Naive thymus-derived CD8-positive, alpha-beta T cell (primary cell): Measurements from ENCODE around the gene KLHDC1. TPM values are rescaled to one million over a fixed set of nuclear protein-coding genes. Genes with fewer than 3 reads are reported as not detected.
A peak's percentile ranks its signal among the peaks of the same experiment; 100 is the strongest.
"Not testable (repeated sequence)": the region's sequence is repeated elsewhere in the genome, so short reads cannot be mapped to it uniquely, and the experiment has no call there.

Source experiments
- ATAC-seq, 2 donors: fragments of 150-1000 bp; cut with Tn5 transposase in 1 of 2; sonication (Bioruptor Pico), chemical (Tn5 transposase) in 1 of 2; 1 replicate in 1 of 2; 2 replicates in 1 of 2; pipeline ENCODE4 v1.10.0; 2021; ENCODE audit warnings: mild to moderate bottlenecking in 2 of 2, moderate library complexity in 2 of 2
- POLR2A ChIA-PET: fragments of 350-600 bp; sonication (Branson Sonifier 250); formaldehyde crosslinking; loops from one replicate; lab custom pipeline; 2021; ENCODE audit warnings: antibody characterized with exemption; lab: Charles Lee
- DNase-seq, 10 donors: peaks; one replicate each; pipeline versions ENCODE4 v3.0.0 to v3.0.0-alpha.2; 2020 to 2022
- H3K27ac Mint-ChIP-seq, 10 donors: one replicate each; pipeline ENCODE4 v1.8.0; 2020 to 2022; ENCODE audit warnings: mild to moderate bottlenecking in 10 of 10, mixed read lengths in 10 of 10, moderate library complexity in 4 of 10, inconsistent platforms in 1 of 10
- H3K27me3 Mint-ChIP-seq, 5 donors: one replicate each; pipeline ENCODE4 v1.8.0; 2021 to 2022; ENCODE audit warnings: mixed read lengths in 5 of 5
- H3K36me3 Mint-ChIP-seq, 3 donors: one replicate each; pipeline ENCODE4 v1.8.0; 2020 to 2022; ENCODE audit warnings: mixed read lengths in 3 of 3, mild to moderate bottlenecking in 2 of 3, inconsistent platforms in 1 of 3
- H3K4me1 Mint-ChIP-seq, 4 donors: one replicate each; pipeline ENCODE4 v1.8.0; 2021 to 2022; ENCODE audit warnings: mixed read lengths in 4 of 4
- H3K4me3 Mint-ChIP-seq, 10 donors: one replicate each; pipeline ENCODE4 v1.8.0; 2020 to 2022; ENCODE audit warnings: mild to moderate bottlenecking in 10 of 10, mixed read lengths in 10 of 10, moderate library complexity in 6 of 10, inconsistent platforms in 1 of 10
- H3K9me3 Mint-ChIP-seq, 9 donors: one replicate each; pipeline ENCODE4 v1.8.0; 2020 to 2022; ENCODE audit warnings: mixed read lengths in 9 of 9, mild to moderate bottlenecking in 3 of 9, inconsistent platforms in 1 of 9, moderate library complexity in 1 of 9
- polyA plus RNA-seq, 3 donors: library from polyadenylated mRNA; unstranded; fragments of 300-500 nt; fragmentation: Illumina TruSeq; gene quantifications; one replicate each; pipeline ENCODE4 v1.2.3, GENCODE V29; 2021
- total RNA-seq, 8 experiments: library from RNA in 2 of 8; stranded (reverse) in 2 of 8; gene quantifications; one replicate each; pipeline ENCODE4 v1.2.3 and lab custom pipeline; 2021 to 2026

The KLHDC1 gene
- total and polyA plus RNA-seq, 5 experiments from 2014 or later: 2.6 to 19.3 (median 9.0) TPM

- POLR2A ChIA-PET: interaction anchor here (0.6 kb wide), 1 partner anchor 40 kb away, joined by 6 read pairs; no protein-coding TSS in a partner anchor
- DNase-seq (no peak), ATAC-seq (no peak)
- no peak overlapping the region for H3K4me3 Mint-ChIP-seq
- H3K9me3 Mint-ChIP-seq: no peaks in the 10 kb centered on the region
- H3K4me1 Mint-ChIP-seq: no peaks in the 10 kb centered on the region
- no peak overlapping the region for H3K27ac Mint-ChIP-seq
- H3K36me3 Mint-ChIP-seq: peaks cover 0 to 59% (median 25%) of the 10 kb centered on the region in 3 donors
- no peaks in the 10 kb centered on the region for H3K27me3 Mint-ChIP-seq
These were observed 40.9 kb downstream of the KLHDC1 start for GRCh38 chr14:49733836-49734235.

GRCh38 chr14:49735669-49736068 lies 42.7 kb downstream of the KLHDC1 start:
- H3K27me3 Mint-ChIP-seq, DNase-seq, H3K4me3 Mint-ChIP-seq, H3K27ac Mint-ChIP-seq, POLR2A ChIA-PET, H3K4me1 Mint-ChIP-seq, H3K9me3 Mint-ChIP-seq, ATAC-seq: not testable (repeated sequence)
- H3K36me3 Mint-ChIP-seq: peaks cover 0 to 56% (median 15%) of the 10 kb centered on the region in 3 donors

GRCh38 chr14:49745191-49745590 lies 52.3 kb downstream of the KLHDC1 start:
- Mint-ChIP-seq H3K4me3 (no peak overlapping the region), H3K27me3 (no peaks in the 10 kb centered on the region), H3K36me3 (peaks cover 0 to 67% (median 10%) of the 10 kb centered on the region in 3 donors), H3K4me1 (peaks cover 0 to 1% (median 0%) of the 10 kb centered on the region in 4 donors), H3K27ac (no peak overlapping the region), H3K9me3 (no peaks in the 10 kb centered on the region)
- no peak for ATAC-seq
- no peak for DNase-seq
- POLR2A ChIA-PET: no interaction called here

- H3K27me3 Mint-ChIP-seq, ATAC-seq, H3K4me3 Mint-ChIP-seq, H3K4me1 Mint-ChIP-seq, DNase-seq, H3K9me3 Mint-ChIP-seq, H3K27ac Mint-ChIP-seq: not testable (repeated sequence)
- POLR2A ChIA-PET: interaction anchor here (0.6 kb wide), 1 partner anchor 61 kb away, joined by 7 read pairs; no protein-coding TSS in a partner anchor
- peaks cover 0 to 65% (median 10%) of the 10 kb centered on the region in 3 donors for H3K36me3 Mint-ChIP-seq
These were observed 53.6 kb downstream of the KLHDC1 start for GRCh38 chr14:49746476-49746875.

DNA sequence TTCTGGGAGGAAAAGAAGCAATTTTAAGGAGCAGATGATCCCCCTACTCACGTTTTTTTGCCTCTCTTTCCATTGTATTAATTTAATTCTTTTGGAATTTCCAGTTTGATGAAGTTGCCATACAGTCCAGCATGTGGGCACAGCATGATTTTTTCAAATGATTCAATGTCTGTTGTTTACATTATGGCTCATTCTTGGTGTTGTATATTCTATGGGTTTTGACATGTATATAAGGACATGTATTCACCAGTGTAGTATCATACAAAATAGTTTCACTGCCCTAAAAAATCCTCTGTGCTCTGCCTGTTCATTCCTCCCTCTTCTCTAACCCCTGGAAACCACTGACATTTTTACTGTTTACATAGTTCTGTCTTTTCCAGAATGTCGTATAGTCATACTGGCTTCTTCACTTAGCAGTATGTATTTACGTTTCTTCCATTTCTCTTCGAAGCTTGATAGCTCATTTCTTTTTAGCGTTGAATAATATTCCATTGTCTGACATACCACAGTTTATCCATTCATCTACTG lies 61.7 kb downstream of the KLHDC1 start:
- H3K27ac Mint-ChIP-seq: peak overlapping the region in 1 of 10 donors; percentile 24
- H3K9me3 Mint-ChIP-seq: peaks cover 0 to 10% (median 3%) of the 10 kb centered on the region in 9 donors
- H3K27me3 Mint-ChIP-seq: no peaks in the 10 kb centered on the region
- H3K4me1 Mint-ChIP-seq: peaks cover 0 to 1% (median 0%) of the 10 kb centered on the region in 4 donors
- H3K4me3 Mint-ChIP-seq: no peak overlapping the region
- POLR2A ChIA-PET: interaction anchor here (0.6 kb wide), 1 partner anchor 21 kb away, joined by 11 read pairs; no protein-coding TSS in a partner anchor
- DNase-seq (no peak), ATAC-seq (no peak)
- H3K36me3 Mint-ChIP-seq: peaks cover 6 to 12% (median 9%) of the 10 kb centered on the region in 3 donors

GRCh38 chr14:49755378-49755777 lies 62.5 kb downstream of the KLHDC1 start:
- Mint-ChIP-seq H3K27ac (no peak overlapping the region), H3K4me1 (peaks cover 0 to 1% (median 0%) of the 10 kb centered on the region in 4 donors), H3K27me3 (peaks cover 0 to 1% (median 0%) of the 10 kb centered on the region in 5 donors), H3K4me3 (no peak overlapping the region), H3K9me3 (peaks cover 0 to 10% (median 3%) of the 10 kb centered on the region in 9 donors), H3K36me3 (peaks cover 6 to 12% (median 9%) of the 10 kb centered on the region in 3 donors)
- POLR2A ChIA-PET: no interaction called here
- DNase-seq: no peak
- ATAC-seq: no peak

- POLR2A ChIA-PET: interaction anchor here (0.5 kb wide), 1 partner anchor 39 kb away, joined by 5 read pairs; no protein-coding TSS in a partner anchor
- DNase-seq: no peak
- Mint-ChIP-seq H3K9me3 (no peaks in the 10 kb centered on the region), H3K4me3 (no peak overlapping the region), H3K27ac (peak overlapping the region in 1 of 10 donors; percentile 23), H3K36me3 (peaks cover 0 to 9% (median 0%) of the 10 kb centered on the region in 3 donors), H3K27me3 (peaks cover 0 to 1% (median 0%) of the 10 kb centered on the region in 5 donors), H3K4me1 (peaks cover 4 to 6% (median 4%) of the 10 kb centered on the region in 4 donors)
- ATAC-seq: no peak
These were observed 69.1 kb downstream of the KLHDC1 start for GRCh38 chr14:49761839-49762551.

DNA sequence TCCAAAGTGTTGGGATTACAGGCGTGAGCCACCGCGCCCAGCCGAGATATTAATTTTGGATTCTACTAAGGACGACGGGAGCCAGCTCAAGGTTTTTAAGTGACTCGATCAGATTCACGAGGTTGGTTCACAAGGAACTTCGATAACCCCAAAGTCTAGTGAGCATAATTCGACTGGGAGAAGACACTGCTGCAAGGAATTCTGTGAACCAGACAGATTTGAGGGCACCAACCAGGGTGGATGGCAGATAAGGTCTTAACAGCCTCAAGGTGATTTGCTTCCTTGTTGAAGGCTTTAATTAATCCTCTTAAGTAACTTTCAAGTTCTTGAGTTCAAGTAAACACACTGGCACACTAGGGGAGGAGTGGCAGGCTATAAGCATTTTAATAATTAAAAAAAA lies 73.9 kb downstream of the KLHDC1 start:
- Mint-ChIP-seq H3K27ac (peak overlapping the region; percentile 96 to 100 (median 98)), H3K27me3 (no peaks in the 10 kb centered on the region), H3K36me3 (peaks cover 0 to 11% (median 0%) of the 10 kb centered on the region in 3 donors), H3K4me3 (peak overlapping the region; percentile 90 to 97 (median 94)), H3K4me1 (peaks cover 12 to 40% (median 39%) of the 10 kb centered on the region in 4 donors), H3K9me3 (no peaks in the 10 kb centered on the region)
- ATAC-seq (no peak), DNase-seq (no peak)
- POLR2A ChIA-PET: interaction anchor here (0.8 to 4.8 kb wide), 21 partner anchors 10 to 349 kb away, joined by 3 to 90 read pairs (median 11); partner anchors contain the start of genes DNAAF2, KLHDC1, LRR1 and MGAT2

GRCh38 chr14:49767270-49767570 lies 74.3 kb downstream of the KLHDC1 start:
- peak overlapping the region; percentile 96 to 100 (median 98) for H3K27ac Mint-ChIP-seq
- H3K4me1 Mint-ChIP-seq: peaks cover 12 to 41% (median 39%) of the 10 kb centered on the region in 4 donors
- no peaks in the 10 kb centered on the region for H3K9me3 Mint-ChIP-seq
- POLR2A ChIA-PET: interaction anchor here (0.8 to 4.8 kb wide), 26 partner anchors 9 to 545 kb away, joined by 3 to 90 read pairs (median 7); partner anchors contain the start of genes DMAC2L, DNAAF2, KLHDC1 and L2HGDH
- peaks cover 0 to 8% (median under 1%) of the 10 kb centered on the region in 3 donors for H3K36me3 Mint-ChIP-seq
- H3K4me3 Mint-ChIP-seq: peak overlapping the region; percentile 90 to 97 (median 94)
- no peaks in the 10 kb centered on the region for H3K27me3 Mint-ChIP-seq
- DNase-seq (no peak), ATAC-seq (no peak)

- POLR2A ChIA-PET: interaction anchor here (0.6 to 4.8 kb wide), 36 partner anchors 9 to 947 kb away, joined by 3 to 90 read pairs (median 4); partner anchors contain the start of genes DMAC2L, DNAAF2, KLHDC1 and L2HGDH
- DNase-seq (peak; percentile 81 to 92 (median 88)), ATAC-seq (peak; percentile 79 to 82)
- H3K36me3 Mint-ChIP-seq: peaks cover 0 to 11% (median 3%) of the 10 kb centered on the region in 3 donors
- H3K27me3 Mint-ChIP-seq: no peaks in the 10 kb centered on the region
- peaks cover 10 to 41% (median 39%) of the 10 kb centered on the region in 4 donors for H3K4me1 Mint-ChIP-seq
- H3K4me3 Mint-ChIP-seq: peak within 1 kb of the TSS; percentile 91 to 98 (median 96)
- H3K27ac Mint-ChIP-seq: peak within 1 kb of the TSS; percentile 96 to 100 (median 99)
- no peaks in the 10 kb centered on the region for H3K9me3 Mint-ChIP-seq
These were observed 74.8 kb downstream of the KLHDC1 start, which contains the start of gene KLHDC2 for GRCh38 chr14:49767571-49768300. Gene KLHDC2 (plus strand): TSS chr14:49768153. CDS start chr14:49768469, 316 bp downstream.

DNA sequence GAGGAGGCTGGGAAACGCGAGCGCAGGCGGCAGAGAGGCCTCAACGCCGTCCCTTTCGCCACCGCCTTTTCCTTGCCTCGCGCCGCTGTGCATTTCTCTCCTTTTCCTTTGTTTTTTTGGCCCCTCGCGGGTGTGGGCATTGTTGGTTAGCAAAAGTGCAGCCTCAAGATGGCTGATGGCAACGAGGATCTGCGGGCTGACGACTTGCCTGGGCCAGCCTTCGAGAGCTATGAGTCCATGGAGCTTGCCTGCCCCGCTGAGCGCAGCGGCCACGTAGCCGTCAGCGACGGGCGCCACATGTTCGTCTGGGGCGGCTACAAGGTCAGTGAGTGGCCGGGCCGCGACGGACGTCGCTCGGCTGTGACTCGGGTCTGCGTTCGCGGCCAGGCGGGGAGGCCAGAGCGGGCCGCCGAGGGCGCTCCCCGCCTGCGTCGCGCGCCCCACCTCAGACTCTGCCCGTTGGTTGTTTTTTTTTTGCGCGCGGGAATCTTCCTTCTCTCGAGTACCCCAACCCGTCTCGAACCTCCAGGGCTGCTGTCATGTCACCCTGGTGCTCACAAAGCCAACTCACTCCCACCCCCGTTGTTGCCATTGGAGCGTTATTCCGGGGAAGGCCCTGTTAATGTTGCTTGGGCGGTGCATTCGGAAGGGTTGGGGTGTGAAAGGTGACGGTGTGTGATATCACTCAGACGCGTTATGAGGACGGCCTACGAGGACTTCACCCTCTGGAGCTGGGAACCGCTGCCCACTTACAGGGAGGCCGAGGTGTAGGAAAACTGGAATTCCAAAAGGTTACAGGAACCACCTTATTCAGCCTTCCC lies 75.6 kb downstream of the KLHDC1 start:
- POLR2A ChIA-PET: interaction anchor here (0.6 to 4.8 kb wide), 25 partner anchors 12 to 947 kb away, joined by 3 to 90 read pairs (median 6); partner anchors contain the start of genes DNAAF2, KLHDC1, LRR1 and MGAT2
- H3K27me3 Mint-ChIP-seq: no peaks in the 10 kb centered on the region

More for the DNA sequence above, 75.6 kb downstream of the KLHDC1 start:
- Mint-ChIP-seq H3K36me3 (peaks cover 0 to 11% (median 3%) of the 10 kb centered on the region in 3 donors), H3K4me1 (peaks cover 10 to 41% (median 39%) of the 10 kb centered on the region in 4 donors), H3K27ac (peak overlapping the region; percentile 96 to 99 (median 99)), H3K4me3 (peak overlapping the region; percentile 91 to 98 (median 96)), H3K9me3 (no peaks in the 10 kb centered on the region)
- peak; percentile 30 to 50 for ATAC-seq
- peak; percentile 40 to 87 (median 68) for DNase-seq
